A549 (cell line): ENCODE measurements around the gene ADK. TPM values are rescaled to one million over a fixed set of nuclear protein-coding genes. Genes with fewer than 3 reads are reported as not detected.

Experiments used
- ATAC-seq, 2 experiments: fragments of 200-7000 bp in 1 of 2; fragments of >200 bp in 1 of 2; cut with Nextera tagmentation in 1 of 2; cut with Tn5 transposase in 1 of 2; 3 replicates each; pipeline versions ENCODE4 v1.8.0 to v1.9.1; 2018 to 2020; ENCODE audit warnings: mild to moderate bottlenecking in 1 of 2, moderate library complexity in 1 of 2
- CTCF ChIA-PET: fragments of 300-600 bp; sonication (Branson Sonifier 250); formaldehyde crosslinking; extraction: SDS; loops from one replicate; lab custom pipeline; 2021; ENCODE audit warnings: antibody characterized with exemption, inconsistent platforms; lab: Yijun Ruan, JAX
- POLR2A ChIA-PET: fragments of 350-600 bp; formaldehyde crosslinking; extraction: SDS; loops from one replicate; lab custom pipeline; 2021; ENCODE audit warnings: antibody characterized with exemption, inconsistent platforms; lab: Yijun Ruan, JAX
- DNase-seq, 2 experiments: peaks; one replicate each; pipeline versions ENCODE4 v3.0.0 to v3.0.0-alpha.2; 2011 to 2016; ENCODE audit warnings: low read depth in 1 of 2, low spot score in 1 of 2
- FAIRE-seq: peaks from 2 replicates; lab custom pipeline; 2011; peaks lifted over from hg19 to GRCh38; lab: Jason Lieb, UNC
- H3K27ac ChIP-seq, 2 experiments: fragments of >200 bp; sonication (Bioruptor Twin); formaldehyde crosslinking; 3 replicates each; pipeline ENCODE4 v1.5.1; 2016 to 2017
- H3K4me1 ChIP-seq: fragments of >200 bp; sonication (Bioruptor Twin); formaldehyde crosslinking; 3 replicates; pipeline ENCODE4 v1.6.1; 2016
- H3K4me2 ChIP-seq: fragments of >200 bp; sonication (Bioruptor Twin); formaldehyde crosslinking; 3 replicates; pipeline ENCODE4 v1.6.1; 2016
- H3K4me3 ChIP-seq: fragments of >200 bp; sonication (Bioruptor Twin); formaldehyde crosslinking; 3 replicates; pipeline ENCODE4 v1.5.1; 2016
- H3K9me3 ChIP-seq: fragments of >200 bp; sonication (Bioruptor Twin); formaldehyde crosslinking; 3 replicates; pipeline ENCODE4 v1.6.1; 2016
- ATOH8 ChIP-seq: fragments of 250-450 bp; sonication (Bioruptor Pico); IDR thresholded peaks from 2 replicates; pipeline ENCODE4 v1.5.0; 2020; ENCODE audit warnings: low read depth, mild to moderate bottlenecking, moderate library complexity
- BHLHE40 ChIP-seq: IDR thresholded peaks from 2 replicates; pipeline ENCODE4 v1.6.1; 2012; ENCODE audit warnings: low read depth, low read length, inconsistent platforms
- CEBPB ChIP-seq, 2 experiments: fragments of >200 bp in 1 of 2; sonication (Bioruptor Twin) in 1 of 2; formaldehyde crosslinking in 1 of 2; IDR thresholded peaks; 2 replicates each; pipeline ENCODE4 v1.6.1; 2012 to 2016
- CHD2 ChIP-seq: fragments of 150-350 bp; IDR thresholded peaks from 2 replicates; pipeline ENCODE4 v1.6.1; 2014; ENCODE audit warnings: low read length; ENCODE audit not compliant: partially characterized antibody
- CHD4 ChIP-seq: fragments of 200-600 bp; sonication (generic); IDR thresholded peaks from 2 replicates; pipeline ENCODE4 v1.6.1; 2016; ENCODE audit warnings: antibody characterized with exemption, mild to moderate bottlenecking, borderline replicate concordance
- EHMT2 ChIP-seq: fragments of 200-600 bp; sonication (generic); IDR thresholded peaks from 2 replicates; pipeline ENCODE4 v1.6.1; 2016; ENCODE audit warnings: antibody characterized with exemption, low read depth, mild to moderate bottlenecking, moderate library complexity
- GATA3 ChIP-seq: IDR thresholded peaks from 2 replicates; pipeline ENCODE4 v1.6.1; 2012; ENCODE audit warnings: borderline replicate concordance
- HES2 ChIP-seq: fragments of >200 bp; sonication (Bioruptor Twin); formaldehyde crosslinking; IDR thresholded peaks from 2 replicates; pipeline ENCODE4 v1.6.1; 2016
- HOXB13 ChIP-seq: fragments of 250-450 bp; sonication (Bioruptor Pico); IDR thresholded peaks from 2 replicates; pipeline ENCODE4 v1.5.0; 2020; ENCODE audit warnings: low read depth, mild to moderate bottlenecking, moderate library complexity
- HOXB5 ChIP-seq: fragments of 250-450 bp; sonication (Bioruptor Pico); IDR thresholded peaks from 2 replicates; pipeline ENCODE4 v1.5.0; 2020; ENCODE audit warnings: mild to moderate bottlenecking, moderate library complexity
- JUN ChIP-seq, 2 experiments: fragments of >200 bp; sonication (Bioruptor Twin); formaldehyde crosslinking; IDR thresholded peaks; 2 replicates in 1 of 2; 3 replicates in 1 of 2; pipeline ENCODE4 v1.6.1; 2016 to 2017
- JUNB ChIP-seq: fragments of >200 bp; sonication (Bioruptor Twin); formaldehyde crosslinking; IDR thresholded peaks from 2 replicates; pipeline ENCODE4 v1.6.1; 2016
- MAFK ChIP-seq: fragments of 450-650 bp; IDR thresholded peaks from 2 replicates; pipeline ENCODE4 v1.6.1; 2014; ENCODE audit not compliant: partially characterized antibody
- MAZ ChIP-seq: fragments of 150-350 bp; IDR thresholded peaks from 2 replicates; pipeline ENCODE4 v1.6.1; 2014; ENCODE audit warnings: antibody characterized with exemption, low read depth, low read length, borderline replicate concordance
- NFE2L2 ChIP-seq: fragments of 150-350 bp; conservative IDR thresholded peaks from 2 replicates; pipeline ENCODE4 v1.6.1; 2014; ENCODE audit warnings: low read length
- NR3C1 ChIP-seq: fragments of >200 bp; sonication (Bioruptor Twin); formaldehyde crosslinking; IDR thresholded peaks from 3 replicates; pipeline ENCODE4 v1.6.1; 2017
- PHF8 ChIP-seq: fragments of 200-600 bp; sonication (generic); IDR thresholded peaks from 2 replicates; pipeline ENCODE4 v1.6.1; 2016; ENCODE audit warnings: low read depth, mild to moderate bottlenecking, antibody characterized with exemption, moderate library complexity, borderline replicate concordance
- RNF2 ChIP-seq: fragments of 200-600 bp; sonication (generic); IDR thresholded peaks from 2 replicates; pipeline ENCODE4 v1.6.1; 2016; ENCODE audit warnings: low read depth, mild to moderate bottlenecking, antibody characterized with exemption, moderate library complexity, borderline replicate concordance
- ZC3H11A ChIP-seq: fragments of 450-650 bp; IDR thresholded peaks from 2 replicates; pipeline ENCODE4 v1.6.1; 2014; ENCODE audit warnings: antibody characterized with exemption, mild to moderate bottlenecking
- WGBS: methylation state at CpG from one replicate; pipeline ENCODE4 v1.1.6; 2017; ENCODE audit errors: missing lambda C conversion rate; 5-methylcytosine and 5-hydroxymethylcytosine counted together
- polyA plus RNA-seq, 4 experiments: library from polyadenylated mRNA; depleted of rRNA in 3 of 4; stranded (reverse); fragments of >200 nt; fragmentation: RNase III in 1 of 4; extraction: RNeasy Plus Mini Kit Qiagen cat#74134 plus additional on column Dnase treatment in 1 of 4; gene quantifications; 2 replicates in 3 of 4; 3 replicates in 1 of 4; pipeline ENCODE4 v1.2.3, GENCODE V29; 2011 to 2017
- TF ChIP-seq, protein P1 (sequence below): IDR thresholded peaks from 2 replicates; pipeline ENCODE4 v1.6.1; 2012

The ADK gene
- polyA plus RNA-seq, 2 of the 4 experiments (the other 2 are of a cell fraction), result 35.8 to 40.7 TPM

DNA sequence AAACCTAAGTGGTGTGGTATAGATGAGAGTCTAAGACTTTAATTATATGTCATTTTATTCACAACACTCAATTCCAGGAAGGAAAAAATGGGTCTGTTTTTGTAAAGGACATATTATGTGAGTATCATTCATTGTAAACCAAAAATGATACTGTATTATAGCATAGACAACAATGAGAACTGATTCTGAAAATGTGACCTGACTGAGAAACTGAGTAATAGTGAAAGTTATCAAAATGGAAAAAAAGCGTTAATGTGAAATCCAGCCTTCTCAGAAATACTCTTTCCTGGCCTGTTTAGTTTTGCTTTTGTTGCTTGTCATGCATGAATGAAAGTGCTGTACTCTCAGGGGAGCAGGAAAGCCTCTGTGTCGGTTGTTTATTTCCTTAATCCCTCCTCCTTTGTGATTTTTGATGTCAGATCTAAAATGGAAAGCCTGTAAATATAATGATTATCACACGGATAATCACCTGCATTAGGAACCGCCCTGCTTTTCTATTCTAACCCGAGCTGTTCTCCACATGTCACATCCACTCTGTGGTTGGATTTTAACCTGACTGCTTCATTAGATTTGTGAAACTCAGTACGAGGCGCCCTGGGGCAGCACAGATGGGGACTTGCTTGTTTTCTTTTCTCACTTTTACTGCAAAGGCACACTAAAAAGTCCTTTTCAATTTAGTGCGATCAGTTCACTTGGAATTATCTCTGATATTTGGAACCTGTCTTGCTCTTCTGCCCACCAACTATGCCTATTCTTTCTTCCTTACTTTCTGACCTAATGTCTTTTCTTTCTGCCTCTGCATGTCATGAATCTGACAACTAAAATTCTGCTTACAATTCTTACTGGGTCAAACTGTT lies 434.4 kb downstream of the ADK start:
- TF ChIP-seq JUNB (no peak), ATOH8 (CRISPR knock-in tag) (no peak), MAFK (no peak)
- H3K4me3 ChIP-seq, result no peak overlapping the region
- no peaks in the 10 kb centered on the region for H3K4me1 ChIP-seq
- FAIRE-seq, result no peak
- ChIA-PET CTCF (no interaction called here), POLR2A (no interaction called here)
- no peaks in the 10 kb centered on the region for H3K9me3 ChIP-seq
- DNase-seq, result no peak
- peak overlapping the region; percentile 4; the same call in 1 of the 3 replicates for H3K4me2 ChIP-seq
- WGBS, result 47% methylated on average over 8 of the region's 8 CpGs
- H3K27ac ChIP-seq, result no peak overlapping the region
- no peak; a peak in 1 of 6 replicates for ATAC-seq

GRCh38 chr10:74586088-74586585 lies 435.1 kb downstream of the ADK start:
- FAIRE-seq (no peak), ATAC-seq (peak in 1 of 2 experiments; percentile 47; a peak in 1 of 6 replicates), DNase-seq (peak in 1 of 2 experiments; percentile 13)
- POLR2A ChIA-PET, result interaction anchor here (0.6 kb wide), 1 partner anchor 45 kb away, joined by 3 read pairs; no protein-coding TSS in a partner anchor
- no peaks in the 10 kb centered on the region for H3K9me3 ChIP-seq
- no peak overlapping the region for H3K4me2 ChIP-seq
- no peaks in the 10 kb centered on the region for H3K4me1 ChIP-seq
- no peak overlapping the region for H3K4me3 ChIP-seq
- WGBS, result 10% methylated on average over 1 of the region's 1 CpG
- CTCF ChIA-PET, result no interaction called here
- peak; percentile 72 for TF ChIP-seq MAFK
- TF ChIP-seq BHLHE40, result no peak
- H3K27ac ChIP-seq, result no peak overlapping the region

DNA sequence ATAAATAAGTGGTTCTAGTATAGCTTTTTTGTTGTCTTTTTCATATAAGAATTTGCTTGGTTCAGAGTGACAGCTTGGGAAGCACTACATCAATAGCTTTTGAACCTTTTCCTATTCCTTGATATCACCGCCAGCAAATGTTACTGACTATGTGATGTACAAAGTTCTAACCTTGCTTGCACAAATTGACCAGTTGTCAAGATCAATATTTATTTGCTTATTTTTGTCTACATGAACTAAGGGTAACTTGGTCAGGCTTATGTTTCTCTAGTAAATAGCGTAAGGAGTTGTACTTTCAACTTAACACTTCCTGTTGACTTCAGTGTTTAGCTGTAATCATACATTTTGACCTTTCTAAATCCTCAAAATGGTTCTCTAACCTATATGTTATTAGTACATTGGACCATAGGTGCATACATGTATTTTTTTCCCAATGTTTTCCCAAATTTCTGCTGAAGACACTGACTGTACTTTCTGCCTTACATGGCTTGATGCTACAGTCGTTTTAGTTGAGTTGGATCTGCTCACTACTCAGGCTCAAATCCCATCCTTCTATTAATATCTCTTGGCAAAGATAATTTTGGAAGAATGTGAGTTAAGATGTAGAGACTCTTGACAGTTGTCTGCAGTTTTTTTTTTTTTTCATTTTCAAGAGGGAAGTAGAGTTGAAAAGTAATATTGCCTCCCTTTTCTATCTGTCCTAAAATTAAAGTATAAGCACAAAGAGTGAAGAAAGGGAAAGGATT lies 436.3 kb downstream of the ADK start:
- H3K4me1 ChIP-seq, result no peaks in the 10 kb centered on the region
- WGBS, result 75% methylated on average over 3 of the region's 3 CpGs
- TF ChIP-seq ZC3H11A (no peak), GATA3 (no peak), HOXB13 (CRISPR knock-in tag) (no peak), RNF2 (no peak), HES2 (no peak), EHMT2 (no peak), NR3C1 (no peak), CHD2 (no peak), CHD4 (no peak), NFE2L2 (no peak), MAZ (no peak)
- DNase-seq (no peak), FAIRE-seq (no peak), ATAC-seq (no peak)
- no peaks in the 10 kb centered on the region for H3K9me3 ChIP-seq
- CTCF ChIA-PET, result no interaction called here
- H3K4me3 ChIP-seq, result no peak overlapping the region
- no peak overlapping the region for H3K4me2 ChIP-seq
- H3K27ac ChIP-seq, result no peak overlapping the region
- POLR2A ChIA-PET, result interaction anchor here (0.6 kb wide), 1 partner anchor 44 kb away, joined by 3 read pairs; no protein-coding TSS in a partner anchor

DNA sequence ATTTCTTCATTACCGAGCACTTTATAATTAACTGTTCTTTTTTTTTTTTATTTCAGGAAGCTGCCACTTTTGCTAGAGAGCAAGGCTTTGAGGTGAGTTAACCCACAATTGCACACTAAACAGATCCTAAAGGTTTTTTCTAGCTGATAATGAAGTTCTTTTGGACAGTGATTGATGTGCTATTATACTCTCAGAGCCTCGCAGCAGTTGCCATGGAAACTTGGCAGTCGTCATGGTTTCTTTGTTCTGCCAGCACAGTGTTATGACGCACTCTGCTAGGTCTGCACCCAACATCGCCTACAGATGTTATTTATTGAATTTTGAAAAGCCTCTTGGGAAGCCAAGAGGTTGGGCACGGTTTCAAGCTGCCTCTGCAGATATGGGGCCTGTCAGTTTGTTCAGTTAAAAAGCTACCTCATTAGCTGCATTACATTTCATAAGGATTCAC lies 438.2 kb downstream of the ADK start:
- H3K4me3 ChIP-seq, result no peak overlapping the region
- TF ChIP-seq CHD4, result no peak
- no peak for TF ChIP-seq CEBPB (IDR thresholded peaks at IDR 0.05)
- TF ChIP-seq HOXB5, result peak; percentile 98
- TF ChIP-seq JUNB, result no peak
- no peak for TF ChIP-seq JUN (IDR thresholded peaks at IDR 0.05)
- TF ChIP-seq, protein P1, sequence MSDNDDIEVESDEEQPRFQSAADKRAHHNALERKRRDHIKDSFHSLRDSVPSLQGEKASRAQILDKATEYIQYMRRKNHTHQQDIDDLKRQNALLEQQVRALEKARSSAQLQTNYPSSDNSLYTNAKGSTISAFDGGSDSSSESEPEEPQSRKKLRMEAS, result no peak
- TF ChIP-seq PHF8, result no peak
- ATAC-seq (peak; percentile 68 to 92; a peak in 5 of 6 replicates), DNase-seq (peak; percentile 41 to 87), FAIRE-seq (no peak)
- 0 out of 3 replicates have a peak overlapping the region, but pooled peaks have one; percentile 8 for H3K4me2 ChIP-seq
- peaks cover 5% of the 10 kb centered on the region; the same call in 1 of the 3 replicates for H3K4me1 ChIP-seq
- 63% methylated on average over 6 of the region's 6 CpGs for WGBS
- no peak overlapping the region; a peak in 1 of 6 replicates for H3K27ac ChIP-seq
- H3K9me3 ChIP-seq, result no peaks in the 10 kb centered on the region
- ChIA-PET POLR2A (no interaction called here), CTCF (no interaction called here)
